Ureter (tissue), 1 donor: ENCODE results near the gene HOXD12. TPM values are rescaled to one million over a fixed set of nuclear protein-coding genes. Genes with fewer than 3 reads are reported as not detected.
A peak's percentile ranks its signal among the peaks of the same experiment; 100 is the strongest.

Experiments
- DNase-seq: peaks from one replicate; pipeline ENCODE4 v3.0.0-alpha.2; 2020; ENCODE audit warnings: low spot score
- total RNA-seq: library from RNA; stranded (reverse); gene quantifications from one replicate; pipeline ENCODE4 v1.2.4, GENCODE V29; 2023
- donor health status: DM: yes; HTN: yes; CAD: no.

The HOXD12 gene
- total RNA-seq, 1 donor from 2014 or later = not detected

- DNase-seq = no peak
Observed at GRCh38 chr2:176130957-176131847, 31.6 kb downstream of the HOXD12 start.

GRCh38 chr2:176131848-176132158, 32.2 kb downstream of the HOXD12 start:
- DNase-seq = no peak

- DNase-seq = peak; percentile 43
Observed at GRCh38 chr2:176132205-176133171, 32.9 kb downstream of the HOXD12 start.

- peak; percentile 43 for DNase-seq
Observed at GRCh38 chr2:176133389-176133788, 33.8 kb downstream of the HOXD12 start.

- DNase-seq = no peak
Observed at GRCh38 chr2:176134035-176134434, 34.4 kb downstream of the HOXD12 start.

- DNase-seq = no peak
Observed at GRCh38 chr2:176135035-176135440, 35.4 kb downstream of the HOXD12 start.

GRCh38 chr2:176136374-176137251, 37.0 kb downstream of the HOXD12 start:
- DNase-seq = peak; percentile 51

- DNase-seq = no peak
Observed at GRCh38 chr2:176137252-176137580, 37.6 kb downstream of the HOXD12 start.

GRCh38 chr2:176137906-176138305, 38.3 kb downstream of the HOXD12 start:
- no peak for DNase-seq

GRCh38 chr2:176138526-176138922, 38.9 kb downstream of the HOXD12 start:
- DNase-seq = peak; percentile 44

- peak; percentile 42 for DNase-seq
Observed at GRCh38 chr2:176138923-176139660, 39.5 kb downstream of the HOXD12 start.

GRCh38 chr2:176139661-176140512, 40.3 kb downstream of the HOXD12 start:
- DNase-seq = peak; percentile 50

GRCh38 chr2:176140513-176141317, 41.1 kb downstream of the HOXD12 start:
- peak; percentile 83 for DNase-seq

- DNase-seq = no peak
Observed at GRCh38 chr2:176142281-176142680, 42.7 kb downstream of the HOXD12 start.

- no peak for DNase-seq
Observed at GRCh38 chr2:176145085-176145969, 45.7 kb downstream of the HOXD12 start.

- DNase-seq = no peak
Observed at GRCh38 chr2:176146101-176146500, 46.5 kb downstream of the HOXD12 start.

GRCh38 chr2:176146645-176147044, 47.0 kb downstream of the HOXD12 start:
- DNase-seq = no peak

GRCh38 chr2:176147210-176147799, 47.7 kb downstream of the HOXD12 start:
- DNase-seq = no peak
